Measurements from ENCODE around the gene XCR1.

XCR1 gene

DNA sequence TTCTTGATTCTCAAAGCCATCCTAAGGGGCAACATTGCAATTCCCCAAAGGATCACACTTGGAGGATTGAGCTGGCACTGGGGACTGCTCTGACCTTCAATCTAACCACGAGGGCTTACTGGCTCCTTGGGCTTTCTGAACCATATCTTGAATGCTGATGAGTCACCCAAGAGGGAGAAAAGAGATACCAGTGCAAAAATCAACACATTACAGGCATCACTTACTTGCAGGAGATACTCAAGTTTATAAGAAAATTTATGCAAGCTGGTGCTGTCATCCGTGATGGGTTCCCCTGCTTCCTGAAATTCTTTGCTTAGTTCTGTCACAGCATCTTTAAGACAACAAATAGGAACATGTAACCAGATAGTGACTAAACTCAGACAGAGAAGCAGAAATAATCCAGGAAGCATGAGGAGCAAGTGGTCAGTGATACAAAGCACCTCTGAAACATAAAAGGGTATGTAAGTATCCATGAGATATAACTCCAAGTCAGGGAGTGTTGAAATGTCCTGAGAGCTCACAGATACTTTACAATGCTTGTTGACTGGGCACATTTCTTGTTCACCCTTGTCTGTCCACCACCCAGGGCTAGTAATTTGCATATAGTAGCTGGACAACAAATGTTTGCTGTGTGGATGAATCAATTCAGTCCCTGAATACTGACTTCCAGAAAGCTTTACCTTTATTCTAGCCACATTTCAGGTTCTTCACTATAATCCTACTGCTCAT, 45.8 kb downstream of the XCR1 start:
- no peak for DNase-seq (ENCODE audit: low read depth)

DNA sequence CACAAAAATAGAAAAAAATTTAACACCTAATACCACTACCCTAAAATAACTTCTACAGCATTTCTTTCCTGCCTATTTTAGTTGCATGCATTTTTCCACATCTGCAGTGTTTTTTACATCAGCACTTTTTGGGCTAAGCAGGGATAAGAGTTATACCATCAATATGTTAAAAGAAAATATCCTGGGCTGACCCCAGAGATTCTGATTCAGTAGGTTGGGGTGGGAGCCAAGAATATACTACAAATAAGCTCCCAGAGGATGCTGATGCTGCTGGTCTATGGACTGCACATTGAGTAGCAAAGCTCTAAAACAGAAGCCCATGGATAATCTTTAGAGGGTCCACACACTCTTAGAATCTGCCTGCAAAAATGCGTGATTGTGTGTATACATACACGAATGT, 46.5 kb downstream of the XCR1 start:
- DNase-seq (ENCODE audit: low read depth) = no peak

DNA sequence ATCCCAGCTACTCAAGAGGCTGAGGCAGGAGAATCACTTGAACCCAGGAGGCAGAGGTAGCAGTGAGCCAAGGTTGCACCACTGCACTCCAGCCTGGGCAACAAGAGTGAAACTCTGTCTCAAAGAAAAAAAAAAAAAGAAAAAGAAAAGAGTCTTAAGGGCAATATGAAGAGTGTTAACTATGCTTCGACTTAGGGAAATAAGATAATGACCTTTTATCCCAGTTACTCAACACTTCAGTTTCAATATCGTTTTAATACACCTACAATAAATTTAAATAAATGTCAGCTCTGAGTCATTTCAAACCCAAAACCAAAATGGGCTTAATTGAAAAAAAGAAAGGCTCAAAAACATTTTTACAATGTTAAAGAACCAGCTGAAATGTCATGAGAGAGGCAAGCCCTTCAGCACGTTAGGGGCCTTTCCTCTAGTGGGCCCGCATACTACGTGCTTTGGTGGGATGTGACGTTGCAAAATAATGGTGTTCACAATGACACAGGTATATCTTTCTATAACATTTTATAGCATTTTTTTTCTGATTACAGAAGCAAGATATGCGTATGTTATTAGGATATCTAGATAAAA, 47.0 kb downstream of the XCR1 start:
- DNase-seq (ENCODE audit: low read depth) = no peak

DNA sequence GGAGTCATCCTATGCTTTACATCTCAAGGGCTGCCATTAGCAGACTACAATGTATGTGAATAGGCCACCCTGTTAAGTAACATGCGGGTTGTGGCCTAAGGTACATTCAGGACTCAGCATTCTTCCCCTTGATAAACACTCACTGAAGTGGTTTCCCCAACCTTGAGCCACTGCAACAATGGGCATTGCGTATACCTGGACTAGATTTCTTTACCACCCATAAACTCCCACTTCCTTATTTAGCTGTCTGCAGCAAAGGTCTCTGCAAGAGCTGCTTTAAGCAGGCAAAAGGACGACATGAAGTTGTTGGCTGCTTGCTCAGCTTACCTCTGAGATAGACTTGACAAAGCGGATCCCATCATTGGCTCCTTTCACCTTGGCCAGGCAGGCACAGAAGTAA, 47.9 kb downstream of the XCR1 start:
- DNase-seq (ENCODE audit: low read depth) = no peak

DNA sequence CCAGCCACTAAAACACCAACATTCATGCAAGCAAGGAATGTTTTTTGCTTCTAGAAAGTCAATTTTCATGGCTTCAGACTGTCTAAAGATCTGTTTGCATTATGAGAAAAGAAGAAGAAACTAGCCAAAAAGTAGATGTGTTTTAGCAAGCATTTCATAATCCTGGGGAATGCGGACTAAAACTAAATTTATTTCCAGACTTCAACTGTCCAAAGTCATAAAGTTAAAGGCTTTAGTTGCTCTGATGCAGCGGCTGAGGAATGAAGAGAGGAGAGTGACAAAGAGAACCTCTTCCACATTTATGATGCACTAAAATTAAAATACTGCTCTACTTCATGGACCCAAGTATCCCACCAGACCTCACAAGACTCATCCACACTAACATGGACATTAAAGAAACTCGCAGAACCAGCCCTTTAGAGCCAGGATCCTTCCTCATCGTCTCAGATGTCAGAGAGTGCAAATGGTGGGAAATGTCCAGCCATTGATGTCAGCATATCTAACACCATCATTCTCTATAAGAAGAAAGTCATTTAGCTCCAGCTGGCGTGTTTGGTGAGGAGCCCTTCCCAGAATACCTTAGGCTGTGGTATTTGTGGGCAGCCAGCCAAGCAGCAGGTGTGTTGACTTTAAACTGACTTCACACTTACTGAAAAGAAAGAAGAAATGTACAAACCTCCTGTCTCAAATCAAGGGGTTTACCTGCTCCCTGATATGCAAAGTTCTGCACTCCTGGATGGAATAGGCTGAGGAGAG, 49.1 kb downstream of the XCR1 start:
- no peak for DNase-seq (ENCODE audit: low read depth)

DNA sequence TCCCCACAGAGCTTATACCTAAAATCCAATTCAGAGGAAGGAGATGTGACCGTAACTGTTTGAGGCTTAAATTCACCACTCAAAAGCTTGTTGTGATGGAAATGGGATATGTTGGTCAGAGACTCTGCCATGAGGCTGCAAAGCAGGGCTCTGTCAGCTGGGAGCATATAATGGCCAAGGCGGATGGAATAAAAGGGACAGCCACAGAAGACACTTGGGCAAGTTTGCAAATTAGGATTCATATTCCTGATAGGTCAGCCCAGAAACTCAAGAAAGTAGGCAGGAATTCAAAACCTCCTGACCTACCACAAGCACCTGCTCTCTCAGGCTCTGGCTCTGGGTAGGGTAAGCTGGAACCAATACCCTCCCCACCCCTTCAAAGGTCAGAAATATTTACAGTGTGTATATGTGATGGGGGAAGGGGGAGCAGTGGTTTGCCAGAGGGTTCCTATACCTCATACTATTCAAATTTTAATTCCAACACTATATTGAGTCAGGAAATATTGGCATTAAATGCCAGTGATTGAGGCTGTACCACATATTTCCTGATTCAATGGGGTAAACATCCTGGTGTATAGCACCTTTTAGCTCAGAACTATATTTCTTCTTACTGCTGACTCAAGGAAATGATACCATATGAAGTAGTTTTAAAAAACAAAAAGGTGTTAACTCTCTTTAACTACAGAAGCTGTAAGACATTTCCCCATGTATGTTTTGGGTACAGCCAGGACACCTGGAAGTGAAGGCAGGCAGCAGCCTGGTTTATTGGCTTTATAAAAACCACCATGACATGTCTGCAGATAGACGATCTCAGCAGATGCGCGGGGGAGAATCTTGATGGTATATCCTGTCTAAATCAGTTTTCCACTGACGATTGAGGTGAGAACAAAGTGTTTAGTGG, 50.8 kb downstream of the XCR1 start:
- DNase-seq (ENCODE audit: low read depth) = no peak

GRCh38 chr3:45975686-45976085, 51.6 kb downstream of the XCR1 start:
- no peak for DNase-seq (ENCODE audit: low read depth)

DNA sequence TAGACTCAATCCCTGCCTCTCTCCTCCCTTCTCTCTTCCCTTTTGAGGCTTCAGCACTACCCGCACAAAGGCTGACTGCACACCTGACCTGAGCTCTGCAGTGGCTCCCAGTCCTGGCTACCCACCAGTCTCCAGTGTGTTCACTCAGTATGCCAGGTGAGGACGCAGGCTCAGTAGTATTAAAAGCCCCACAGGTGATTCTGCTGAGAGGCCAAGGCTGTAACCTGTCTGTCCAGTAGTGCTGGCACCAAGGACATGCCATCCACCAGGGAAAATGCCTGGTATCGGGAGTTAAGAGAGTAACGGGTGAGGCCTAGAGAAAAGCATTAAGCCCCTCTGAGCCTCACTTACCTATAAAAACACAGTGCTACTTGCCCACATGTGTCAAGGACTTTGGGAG, 52.6 kb downstream of the XCR1 start:
- no peak for DNase-seq (ENCODE audit: low read depth)

DNA sequence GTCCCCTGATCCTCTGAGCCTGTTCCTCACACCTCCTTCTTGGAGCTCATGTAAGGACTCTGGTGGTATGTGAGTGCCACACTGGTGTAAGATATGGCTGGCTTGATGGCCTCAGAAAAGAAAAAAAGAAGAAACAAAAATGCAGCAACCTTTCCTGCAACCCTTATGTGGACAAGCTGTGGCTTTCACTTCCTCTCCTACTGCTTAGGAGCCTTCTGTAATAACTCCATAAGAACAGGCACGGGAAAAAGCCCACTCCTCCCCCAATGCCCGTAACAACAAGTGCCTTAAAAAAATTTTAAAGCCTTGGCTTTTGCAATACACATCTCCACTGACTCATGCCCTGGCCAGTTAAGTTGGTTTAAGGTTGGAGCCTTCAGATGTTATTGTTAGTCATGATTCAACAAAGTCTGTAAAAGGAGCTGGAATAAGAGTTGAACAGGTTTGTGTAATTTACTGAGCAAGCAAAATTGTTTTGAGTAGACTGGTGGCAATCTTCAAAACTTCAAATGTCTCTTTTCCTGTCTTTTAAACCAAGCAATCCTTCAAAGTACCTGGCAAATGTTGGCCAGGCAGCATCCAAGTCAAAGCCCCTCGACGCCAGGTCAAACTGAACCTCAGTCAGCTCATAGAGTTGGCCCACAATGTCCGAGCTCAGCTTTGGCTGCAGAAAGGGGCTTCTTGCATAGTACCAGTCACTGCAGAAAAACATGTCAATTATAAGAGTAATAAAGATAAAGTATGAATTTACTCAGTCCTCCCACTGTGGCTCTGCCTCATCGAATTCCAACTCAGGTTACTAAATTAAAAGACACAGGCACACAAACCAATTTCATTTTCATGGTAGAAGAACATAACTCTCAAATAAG, 54.5 kb downstream of the XCR1 start:
- no peak for DNase-seq (ENCODE audit: low read depth)

DNA sequence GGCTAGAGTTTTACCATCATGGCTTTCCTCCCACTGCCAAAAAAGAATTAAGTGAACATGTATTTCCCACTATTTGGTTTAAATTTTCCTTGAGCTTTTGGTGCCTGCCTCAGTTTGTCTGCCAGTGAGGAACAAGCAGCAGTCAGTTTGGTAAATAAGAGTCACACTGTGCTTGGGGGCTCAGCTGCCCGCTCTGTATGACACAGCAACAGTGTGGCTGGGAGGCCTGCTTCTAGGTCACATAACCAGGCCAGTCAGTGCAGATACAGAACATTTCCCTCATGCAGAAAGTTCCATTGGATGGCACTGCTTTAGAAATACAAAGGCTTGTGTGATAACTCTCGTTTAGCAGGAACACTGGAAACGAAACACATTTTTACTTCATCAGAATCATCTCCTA, 57.3 kb downstream of the XCR1 start:
- DNase-seq (ENCODE audit: low read depth) = no peak

GRCh38 chr3:45969116-45969515, 58.2 kb downstream of the XCR1 start:
- DNase-seq (ENCODE audit: low read depth) = no peak

GRCh38 chr3:45968706-45969105, 58.6 kb downstream of the XCR1 start:
- DNase-seq (ENCODE audit: low read depth) = no peak

DNA sequence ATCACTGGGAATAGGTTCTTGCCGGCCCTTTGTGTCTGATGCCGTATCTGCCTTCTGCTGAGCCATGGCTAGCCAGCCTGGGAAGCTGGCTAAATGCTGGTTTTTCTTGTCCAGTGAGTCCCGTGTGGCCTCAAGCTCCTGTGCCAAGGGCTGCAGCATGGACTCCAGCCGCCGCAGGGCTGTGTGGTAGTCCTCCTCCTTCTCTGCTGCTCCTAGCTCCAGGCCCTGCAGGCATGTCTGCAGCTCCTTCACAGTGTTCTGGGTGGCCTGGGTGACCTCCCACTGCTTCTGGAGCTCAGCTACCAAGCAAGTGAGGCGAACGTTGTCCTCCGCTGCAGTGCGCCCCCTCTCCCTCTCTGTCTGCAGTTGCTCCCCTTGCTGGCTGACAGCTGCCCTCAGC, 59.1 kb downstream of the XCR1 start:
- no peak for DNase-seq (ENCODE audit: low read depth)

DNA sequence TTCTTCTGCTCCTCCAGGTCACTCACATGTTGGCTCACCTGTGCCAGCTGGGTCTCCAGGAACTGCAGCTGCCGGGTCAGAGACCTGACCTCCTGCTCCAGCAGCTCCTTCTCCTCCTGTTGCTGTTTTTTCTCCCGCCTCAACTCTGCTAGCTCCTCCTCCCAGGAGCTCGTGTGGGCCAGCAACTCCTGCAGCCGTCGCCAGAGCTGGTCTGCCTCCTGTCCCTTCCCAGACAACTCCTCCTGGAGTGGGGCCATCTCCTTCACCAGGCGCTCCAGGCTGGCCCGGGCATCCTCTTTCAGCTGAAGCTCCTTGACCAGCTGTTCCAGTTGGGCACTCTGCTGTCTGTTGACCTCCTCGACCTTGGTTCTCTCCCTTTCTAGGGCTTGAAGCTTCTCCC, 59.6 kb downstream of the XCR1 start:
- no peak for DNase-seq (ENCODE audit: low read depth)
